Activated naive CD8-positive, alpha-beta T cell (primary cell): ENCODE measurements around the gene PITPNM3.

Experiments
- H3K27ac Mint-ChIP-seq: one replicate; pipeline ENCODE4 v1.8.0; 2021; ENCODE audit warnings: mixed read lengths
- H3K27me3 Mint-ChIP-seq: one replicate; pipeline ENCODE4 v1.8.0; 2021; ENCODE audit warnings: mixed read lengths
- H3K36me3 Mint-ChIP-seq: one replicate; pipeline ENCODE4 v1.8.0; 2021; ENCODE audit warnings: mixed read lengths
- H3K4me1 Mint-ChIP-seq: one replicate; pipeline ENCODE4 v1.8.0; 2021; ENCODE audit warnings: low read depth, mixed read lengths
- H3K4me3 Mint-ChIP-seq: one replicate; pipeline ENCODE4 v1.8.0; 2021; ENCODE audit warnings: mild to moderate bottlenecking, mixed read lengths
- H3K9me3 Mint-ChIP-seq: one replicate; pipeline ENCODE4 v1.8.0; 2021; ENCODE audit warnings: low read depth, mixed read lengths

Gene PITPNM3

GRCh38 chr17:6468051-6468790, 88.1 kb downstream of the PITPNM3 start:
- Mint-ChIP-seq H3K36me3 (no peaks in the 10 kb centered on the region), H3K27me3 (no peaks in the 10 kb centered on the region), H3K27ac (no peak overlapping the region), H3K9me3 (no peaks in the 10 kb centered on the region), H3K4me1 (no peaks in the 10 kb centered on the region), H3K4me3 (no peak overlapping the region)

GRCh38 chr17:6467567-6467966, 88.8 kb downstream of the PITPNM3 start:
- H3K36me3 Mint-ChIP-seq, result no peaks in the 10 kb centered on the region
- H3K4me3 Mint-ChIP-seq, result no peak overlapping the region
- H3K27me3 Mint-ChIP-seq, result no peaks in the 10 kb centered on the region
- no peaks in the 10 kb centered on the region for H3K4me1 Mint-ChIP-seq
- H3K9me3 Mint-ChIP-seq, result no peaks in the 10 kb centered on the region
- H3K27ac Mint-ChIP-seq, result no peak overlapping the region

GRCh38 chr17:6465206-6466003, 91.0 kb downstream of the PITPNM3 start:
- Mint-ChIP-seq H3K9me3 (no peaks in the 10 kb centered on the region), H3K4me1 (peaks cover 2% of the 10 kb centered on the region), H3K27me3 (no peaks in the 10 kb centered on the region), H3K27ac (no peak overlapping the region), H3K4me3 (no peak overlapping the region), H3K36me3 (no peaks in the 10 kb centered on the region)

- Mint-ChIP-seq H3K27me3 (no peaks in the 10 kb centered on the region), H3K9me3 (no peaks in the 10 kb centered on the region), H3K4me1 (peaks cover 2% of the 10 kb centered on the region), H3K36me3 (no peaks in the 10 kb centered on the region), H3K4me3 (no peak overlapping the region), H3K27ac (no peak overlapping the region)
Observed at GRCh38 chr17:6464446-6465041, 91.8 kb downstream of the PITPNM3 start.

GRCh38 chr17:6463616-6464445, 92.5 kb downstream of the PITPNM3 start:
- peaks cover 2% of the 10 kb centered on the region for H3K4me1 Mint-ChIP-seq
- H3K36me3 Mint-ChIP-seq, result no peaks in the 10 kb centered on the region
- no peaks in the 10 kb centered on the region for H3K27me3 Mint-ChIP-seq
- H3K9me3 Mint-ChIP-seq, result no peaks in the 10 kb centered on the region
- no peak overlapping the region for H3K4me3 Mint-ChIP-seq
- no peak overlapping the region for H3K27ac Mint-ChIP-seq

GRCh38 chr17:6462692-6463091, 93.7 kb downstream of the PITPNM3 start:
- Mint-ChIP-seq H3K9me3 (no peaks in the 10 kb centered on the region), H3K4me3 (no peak overlapping the region), H3K27me3 (no peaks in the 10 kb centered on the region), H3K36me3 (no peaks in the 10 kb centered on the region), H3K27ac (no peak overlapping the region), H3K4me1 (peaks cover 2% of the 10 kb centered on the region)

- Mint-ChIP-seq H3K9me3 (no peaks in the 10 kb centered on the region), H3K27me3 (no peaks in the 10 kb centered on the region), H3K4me3 (no peak overlapping the region), H3K36me3 (no peaks in the 10 kb centered on the region), H3K4me1 (peaks cover 2% of the 10 kb centered on the region), H3K27ac (no peak overlapping the region)
Observed at GRCh38 chr17:6461792-6462524, 94.4 kb downstream of the PITPNM3 start.

- no peak overlapping the region for H3K4me3 Mint-ChIP-seq
- H3K27me3 Mint-ChIP-seq, result no peaks in the 10 kb centered on the region
- no peaks in the 10 kb centered on the region for H3K9me3 Mint-ChIP-seq
Observed at GRCh38 chr17:6461246-6461645, 95.1 kb downstream of the PITPNM3 start.

GRCh38 chr17:6460531-6461161, 95.7 kb downstream of the PITPNM3 start:
- Mint-ChIP-seq H3K9me3 (no peaks in the 10 kb centered on the region), H3K36me3 (no peaks in the 10 kb centered on the region), H3K4me1 (peaks cover 9% of the 10 kb centered on the region), H3K27me3 (no peaks in the 10 kb centered on the region), H3K4me3 (no peak overlapping the region), H3K27ac (no peak overlapping the region)

More at GRCh38 chr17:6461246-6461645, 95.1 kb downstream of the PITPNM3 start:
- H3K4me1 Mint-ChIP-seq, result peaks cover 8% of the 10 kb centered on the region
- no peak overlapping the region for H3K27ac Mint-ChIP-seq
- H3K36me3 Mint-ChIP-seq, result no peaks in the 10 kb centered on the region

- Mint-ChIP-seq H3K4me3 (no peak overlapping the region), H3K9me3 (no peaks in the 10 kb centered on the region), H3K36me3 (no peaks in the 10 kb centered on the region), H3K27me3 (no peaks in the 10 kb centered on the region), H3K4me1 (peaks cover 17% of the 10 kb centered on the region), H3K27ac (no peak overlapping the region)
Observed at GRCh38 chr17:6458460-6458950, 97.8 kb downstream of the PITPNM3 start.

GRCh38 chr17:6457688-6458459, 98.5 kb downstream of the PITPNM3 start:
- Mint-ChIP-seq H3K9me3 (no peaks in the 10 kb centered on the region), H3K4me1 (peaks cover 19% of the 10 kb centered on the region), H3K36me3 (no peaks in the 10 kb centered on the region), H3K27me3 (no peaks in the 10 kb centered on the region), H3K27ac (no peak overlapping the region), H3K4me3 (no peak overlapping the region)

- Mint-ChIP-seq H3K4me3 (no peak overlapping the region), H3K27ac (no peak overlapping the region), H3K9me3 (no peaks in the 10 kb centered on the region), H3K27me3 (no peaks in the 10 kb centered on the region), H3K36me3 (no peaks in the 10 kb centered on the region), H3K4me1 (peaks cover 19% of the 10 kb centered on the region)
Observed at GRCh38 chr17:6456914-6457687, 99.3 kb downstream of the PITPNM3 start.
